Gastrocnemius medialis (tissue), 4 donors: ENCODE data around the gene ATP6V1A.

Source experiments
- CTCF ChIP-seq, 5 experiments: fragments of 450-650 bp in 3 of 5; fragments of 200-600 bp in 2 of 5; sonication (generic) in 2 of 5; IDR thresholded peaks in 4 of 5; conservative IDR thresholded peaks in 1 of 5; 1 replicate in 4 of 5; 2 replicates in 1 of 5; pipeline ENCODE4 v1.5.1; 2016 to 2019; ENCODE audit warnings: antibody characterized with exemption in 5 of 5, mild to moderate bottlenecking in 3 of 5, moderate library complexity in 3 of 5
- POLR2A ChIP-seq, 2 donors: fragments of 450-650 bp; IDR thresholded peaks; one replicate each; pipeline ENCODE4 v1.6.1; 2017; ENCODE audit warnings: antibody characterized with exemption in 2 of 2, mild to moderate bottlenecking in 2 of 2, moderate library complexity in 2 of 2

DNA sequence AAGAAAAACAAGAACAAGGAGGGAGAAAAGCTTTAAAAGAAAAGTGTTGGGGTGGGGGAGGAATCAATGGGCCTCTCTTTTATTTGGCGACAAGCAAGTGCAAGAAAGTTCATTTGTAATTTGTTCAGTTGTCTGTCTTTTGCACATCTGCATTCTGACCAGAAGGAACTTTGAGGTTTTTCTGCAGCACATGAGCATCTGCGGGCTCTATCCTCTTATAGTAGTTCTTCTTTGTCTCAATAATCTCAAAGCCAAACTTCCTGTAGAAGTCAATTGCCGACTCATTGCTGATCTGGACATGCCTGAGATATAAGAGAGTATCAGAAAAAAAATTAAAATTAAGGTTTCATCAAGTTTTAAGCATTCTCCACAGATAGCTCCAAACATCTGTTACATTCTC is 25.2 kb upstream of the ATP6V1A start:
- TF ChIP-seq CTCF (IDR thresholded peaks at IDR 0.05 in 4 of 5, conservative IDR thresholded peaks at IDR 0.05 in 1 of 5): no peak
- TF ChIP-seq POLR2A (IDR thresholded peaks at IDR 0.05): no peak
